Measurements from ENCODE around the gene DQX1.

Gene DQX1

DNA sequence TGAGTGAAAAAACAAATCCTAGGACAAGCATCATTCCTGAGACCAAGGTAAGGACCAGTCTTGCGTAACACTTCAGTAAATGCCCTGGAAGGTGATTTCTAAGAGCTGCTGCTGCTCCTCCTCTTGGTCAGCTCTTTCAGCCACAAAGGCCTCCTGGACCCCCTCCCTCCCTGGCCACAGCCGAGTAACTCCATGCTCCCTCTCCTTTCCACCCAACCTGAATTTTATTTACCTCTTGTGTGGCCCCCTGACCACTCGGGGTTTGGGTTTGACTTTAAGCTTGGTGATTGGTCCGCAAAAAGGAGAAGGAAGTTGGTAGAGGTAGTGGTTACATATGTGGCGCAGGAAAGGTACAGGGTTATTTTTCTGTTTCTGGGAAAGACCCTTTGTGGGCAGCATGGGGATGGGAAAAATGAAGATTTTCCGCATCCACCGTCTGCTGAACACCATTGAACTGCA, 12.9 kb upstream of the DQX1 start:
- DNase-seq (ENCODE audit: low read depth): no peak
- no peak for TF ChIP-seq CTCF (IDR thresholded peaks at IDR 0.05; ENCODE audit: low read depth, low read length, missing control alignments)
- no peak overlapping the region for H3K4me3 ChIP-seq (ENCODE audit: low read depth, low read length)
- in situ Hi-C loops (cut with HindIII; ENCODE audit: low sequenced_read_pairs): no loop called here

GRCh38 chr2:74537140-74537539, 11.1 kb upstream of the DQX1 start:
- in situ Hi-C loops (cut with HindIII; ENCODE audit: low sequenced_read_pairs): no loop called here
- no peak for DNase-seq (ENCODE audit: low read depth)
- TF ChIP-seq CTCF (IDR thresholded peaks at IDR 0.05; ENCODE audit: low read depth, low read length, missing control alignments): no peak
- H3K4me3 ChIP-seq (ENCODE audit: low read depth, low read length): no peak overlapping the region

- in situ Hi-C loops (cut with HindIII; ENCODE audit: low sequenced_read_pairs): no loop called here
- TF ChIP-seq CTCF (IDR thresholded peaks at IDR 0.05; ENCODE audit: low read depth, low read length, missing control alignments): no peak
- no peak for DNase-seq (ENCODE audit: low read depth)
- no peak overlapping the region for H3K4me3 ChIP-seq (ENCODE audit: low read depth, low read length)
Measured at GRCh38 chr2:74536166-74536950, 10.3 kb upstream of the DQX1 start.

DNA sequence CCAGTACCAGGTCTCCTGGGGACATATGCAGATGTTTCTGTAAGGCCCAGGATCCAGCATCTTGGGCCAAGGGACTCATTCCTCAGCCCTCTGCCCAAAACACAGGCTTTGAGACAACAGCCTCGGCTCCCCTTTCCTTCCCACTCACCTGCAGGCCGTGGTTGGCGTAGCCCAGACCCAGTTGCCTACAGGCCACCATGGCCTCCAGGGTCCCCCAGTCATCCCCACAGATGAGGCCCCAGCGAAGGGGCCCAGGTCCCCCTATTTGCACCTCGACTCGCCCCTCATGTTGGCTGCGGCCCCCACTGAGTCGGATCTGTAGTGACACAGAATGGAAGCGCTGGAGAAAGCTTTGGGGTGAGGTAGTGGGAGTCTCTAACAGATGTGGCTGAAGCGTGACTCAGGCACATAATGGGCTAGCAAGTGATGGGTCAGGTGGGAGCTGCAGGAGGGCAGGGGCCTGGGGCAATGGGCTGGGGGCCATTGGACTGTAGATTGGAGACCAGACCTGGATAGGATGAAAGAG, 9.5 kb upstream of the DQX1 start:
- DNase-seq (ENCODE audit: low read depth): no peak
- H3K4me3 ChIP-seq (ENCODE audit: low read depth, low read length): no peak overlapping the region
- in situ Hi-C loops (cut with HindIII; ENCODE audit: low sequenced_read_pairs): no loop called here
- TF ChIP-seq CTCF (IDR thresholded peaks at IDR 0.05; ENCODE audit: low read depth, low read length, missing control alignments): no peak

DNA sequence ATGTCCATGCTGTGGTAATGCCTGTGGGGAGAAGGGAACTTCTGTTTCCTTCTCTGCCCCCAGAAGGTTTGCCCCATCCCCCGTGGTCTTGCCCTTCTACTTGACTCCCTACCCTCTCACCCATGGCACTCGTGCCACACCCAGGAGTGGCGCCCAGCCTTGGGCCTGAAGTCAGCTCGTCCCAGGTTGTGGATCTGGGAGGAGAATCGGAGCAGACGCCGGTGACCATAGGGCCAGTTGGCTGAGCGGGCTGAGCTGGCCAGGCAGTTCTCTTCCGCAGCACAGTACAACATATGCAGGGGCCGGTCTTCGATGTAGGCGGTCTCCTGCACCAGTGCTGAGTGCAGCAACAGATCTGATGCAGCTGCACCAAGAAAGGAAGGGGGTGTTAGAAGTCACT, 8.4 kb upstream of the DQX1 start:
- in situ Hi-C loops (cut with HindIII; ENCODE audit: low sequenced_read_pairs): no loop called here
- no peak for TF ChIP-seq CTCF (IDR thresholded peaks at IDR 0.05; ENCODE audit: low read depth, low read length, missing control alignments)
- H3K4me3 ChIP-seq (ENCODE audit: low read depth, low read length): no peak overlapping the region
- DNase-seq (ENCODE audit: low read depth): no peak

DNA sequence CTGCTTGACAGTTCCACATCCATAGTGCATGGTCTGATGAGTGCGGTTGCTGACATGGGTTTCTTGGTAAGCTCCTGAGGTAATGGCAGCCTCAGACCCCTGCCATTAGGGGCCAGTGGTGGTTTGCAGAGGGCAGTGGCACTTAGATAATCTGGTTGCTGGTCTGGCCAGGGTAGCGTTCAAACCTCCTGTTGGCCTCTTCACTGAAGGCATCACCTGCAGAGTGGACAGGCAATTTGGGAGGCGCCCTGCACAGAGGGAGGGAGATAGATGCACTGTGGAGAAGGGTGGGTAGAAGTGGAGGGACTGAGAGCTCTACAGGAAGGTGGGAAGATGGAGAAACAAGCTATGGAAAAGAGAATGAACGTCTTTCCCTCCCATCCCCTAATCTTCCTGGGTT, 7.4 kb upstream of the DQX1 start:
- in situ Hi-C loops (cut with HindIII; ENCODE audit: low sequenced_read_pairs): no loop called here
- no peak for DNase-seq (ENCODE audit: low read depth)
- no peak for TF ChIP-seq CTCF (IDR thresholded peaks at IDR 0.05; ENCODE audit: low read depth, low read length, missing control alignments)
- no peak overlapping the region for H3K4me3 ChIP-seq (ENCODE audit: low read depth, low read length)

All from astrocyte of the cerebellum (primary cell).